K562 (cell line): Measurements from ENCODE around the gene ZKSCAN5. TPM values are rescaled to one million over a fixed set of nuclear protein-coding genes. Genes with fewer than 3 reads are reported as not detected.

Source experiments
- ARNT ChIP-seq, 2 experiments: fragments of 450-650 bp; IDR thresholded peaks; 2 replicates each; pipeline ENCODE4 v1.6.1; 2016; ENCODE audit warnings: mild to moderate bottlenecking in 1 of 2
- BDP1 ChIP-seq: IDR thresholded peaks from 3 replicates; pipeline ENCODE4 v1.6.1; 2011; ENCODE audit not compliant: insufficient read length, insufficient read depth
- CBX5 ChIP-seq: IDR thresholded peaks from 2 replicates; pipeline ENCODE4 v1.6.1; 2014; ENCODE audit warnings: low read depth, borderline replicate concordance
- DMBX1 ChIP-seq: fragments of 250-450 bp; sonication (Bioruptor Pico); IDR thresholded peaks from 2 replicates; pipeline ENCODE4 v1.8.0; 2022; ENCODE audit warnings: inconsistent platforms, mild to moderate bottlenecking, moderate library complexity, borderline replicate concordance
- EP400 ChIP-seq: fragments of 450-650 bp; IDR thresholded peaks from 2 replicates; pipeline ENCODE4 v1.6.1; 2017; ENCODE audit warnings: antibody characterized with exemption, mild to moderate bottlenecking, moderate library complexity
- ESRRB ChIP-seq: fragments of 250-450 bp; sonication (Bioruptor Pico); IDR thresholded peaks from 2 replicates; pipeline ENCODE4 v1.5.0; 2020; ENCODE audit warnings: mild to moderate bottlenecking, moderate library complexity, borderline replicate concordance
- HNRNPUL1 ChIP-seq: fragments of 200-400 bp; formaldehyde crosslinking; IDR thresholded peaks from 2 replicates; pipeline ENCODE4 v1.6.1; 2017; ENCODE audit warnings: low read length
- HOXB6 ChIP-seq: fragments of 250-450 bp; sonication (Bioruptor Pico); IDR thresholded peaks from 2 replicates; pipeline ENCODE4 v1.5.1; 2022; ENCODE audit warnings: mild to moderate bottlenecking, borderline replicate concordance
- KDM1A ChIP-seq, 2 experiments: fragments of 450-650 bp; IDR thresholded peaks; 2 replicates each; pipeline ENCODE4 v1.6.1; 2016; ENCODE audit warnings: mild to moderate bottlenecking in 2 of 2
- LEF1 ChIP-seq: fragments of 450-650 bp; IDR thresholded peaks from 2 replicates; pipeline ENCODE4 v1.6.1; 2016; ENCODE audit warnings: mild to moderate bottlenecking
- NFRKB ChIP-seq: fragments of 450-650 bp; IDR thresholded peaks from 2 replicates; pipeline ENCODE4 v1.6.1; 2016; ENCODE audit warnings: low read depth
- RBM25 ChIP-seq: fragments of 200-400 bp; formaldehyde crosslinking; IDR thresholded peaks from 2 replicates; pipeline ENCODE4 v1.6.1; 2018; ENCODE audit warnings: low read length, low read depth, moderate library complexity; ENCODE audit not compliant: severe bottlenecking
- SOX6 ChIP-seq: fragments of 450-650 bp; IDR thresholded peaks from 2 replicates; pipeline ENCODE4 v1.6.1; 2014; ENCODE audit warnings: mild to moderate bottlenecking
- TEAD4 ChIP-seq, 2 experiments: sonication (generic) in 1 of 2; formaldehyde crosslinking in 1 of 2; IDR thresholded peaks; 2 replicates each; pipeline versions ENCODE4 v1.6.1 to v1.8.0; 2012 to 2022; ENCODE audit warnings: borderline replicate concordance in 1 of 2, inconsistent platforms in 1 of 2, low read length in 1 of 2, mild to moderate bottlenecking in 1 of 2, missing genetic modification reagents in 1 of 2
- ZBTB8A ChIP-seq: fragments of 450-650 bp; IDR thresholded peaks from 2 replicates; pipeline ENCODE4 v1.6.1; 2018; ENCODE audit warnings: mild to moderate bottlenecking, moderate library complexity; ENCODE audit not compliant: partially characterized antibody
- ZEB2 ChIP-seq: fragments of 450-650 bp; IDR thresholded peaks from 2 replicates; pipeline ENCODE4 v1.6.1; 2016
- ZNF143 ChIP-seq: sonication (generic); formaldehyde crosslinking; IDR thresholded peaks from 2 replicates; pipeline ENCODE4 v1.9.0; 2022; ENCODE audit warnings: mild to moderate bottlenecking, missing genetic modification reagents
- ZNF24 ChIP-seq: fragments of 450-650 bp; IDR thresholded peaks from 2 replicates; pipeline ENCODE4 v1.6.1; 2016
- ZNF445 ChIP-seq: fragments of 250-450 bp; sonication (Bioruptor Pico); IDR thresholded peaks from 2 replicates; pipeline ENCODE4 v1.4.0; 2020; ENCODE audit warnings: low read depth, mild to moderate bottlenecking, moderate library complexity
- ZNF75A ChIP-seq: fragments of 450-650 bp; formaldehyde crosslinking; IDR thresholded peaks from 2 replicates; pipeline ENCODE4 v1.4.0; 2020; ENCODE audit warnings: mild to moderate bottlenecking
- polyA plus RNA-seq, 8 experiments: library from polyadenylated mRNA; depleted of rRNA in 4 of 8; stranded (reverse) in 5 of 8; unstranded in 3 of 8; fragments of >200 nt; fragmentation: Nextera tagmentation in 2 of 8; fragmentation: Illumina TruSeq in 1 of 8; extraction: Ambion mirVana in 2 of 8; extraction: Trizol in 1 of 8; gene quantifications; 2 replicates each; pipeline versions ENCODE4 v1.2.1 to v1.2.3, GENCODE V29; 2011 to 2014; ENCODE audit warnings: inconsistent platforms in 1 of 8, missing spikeins in 1 of 8
- total RNA-seq, 7 experiments: library from RNA; depleted of rRNA in 6 of 7; stranded (reverse); fragments of >200 nt in 6 of 7; fragmentation: Illumina TruSeq in 2 of 7; extraction: Trizol in 2 of 7; gene quantifications; 2 replicates each; pipeline versions ENCODE4 v1.2.1 to v1.2.3, GENCODE V29; 2011 to 2021; ENCODE audit warnings: low replicate concordance in 1 of 7
- TF ChIP-seq, protein P1 (sequence below): fragments of 250-450 bp; sonication (Bioruptor Pico); IDR thresholded peaks from 2 replicates; pipeline ENCODE4 v1.8.0; 2022; ENCODE audit warnings: inconsistent platforms
- TF ChIP-seq, protein P2 (sequence below), 2 experiments: fragments of 450-650 bp; IDR thresholded peaks; 2 replicates each; pipeline ENCODE4 v1.6.1; 2016
- TF ChIP-seq, protein P3 (sequence below): sonication (generic); formaldehyde crosslinking; IDR thresholded peaks from 2 replicates; pipeline ENCODE4 v1.8.0; 2022; ENCODE audit warnings: mild to moderate bottlenecking, missing genetic modification reagents
- TF ChIP-seq, protein P4 (sequence below): fragments of 250-450 bp; sonication (Bioruptor Pico); IDR thresholded peaks from 2 replicates; pipeline ENCODE4 v1.6.1; 2021; ENCODE audit warnings: mild to moderate bottlenecking
- TF ChIP-seq, protein P5 (sequence below): fragments of 450-650 bp; IDR thresholded peaks from 2 replicates; pipeline ENCODE4 v1.6.1; 2018; ENCODE audit warnings: mild to moderate bottlenecking, low read depth; ENCODE audit not compliant: partially characterized antibody

ZKSCAN5 gene
- total and polyA plus RNA-seq, 9 of the 15 experiments (the other 6 are each of a cell fraction or from before 2014, with no cell fraction given), result 4.2 to 19.0 (median 15.0) TPM

DNA sequence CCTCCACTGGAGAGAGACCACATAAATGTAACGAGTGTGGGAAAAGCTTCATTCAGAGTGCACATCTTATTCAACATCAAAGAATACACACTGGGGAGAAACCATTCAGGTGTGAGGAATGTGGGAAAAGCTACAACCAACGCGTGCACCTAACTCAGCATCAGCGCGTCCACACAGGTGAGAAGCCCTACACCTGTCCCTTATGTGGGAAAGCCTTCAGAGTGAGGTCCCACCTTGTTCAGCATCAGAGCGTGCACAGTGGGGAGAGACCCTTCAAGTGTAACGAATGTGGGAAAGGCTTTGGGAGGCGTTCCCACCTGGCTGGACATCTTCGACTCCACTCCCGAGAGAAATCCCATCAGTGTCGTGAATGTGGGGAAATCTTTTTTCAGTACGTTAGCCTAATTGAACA lies 26.9 kb downstream of the ZKSCAN5 start (continued):
- TF ChIP-seq, protein P1, sequence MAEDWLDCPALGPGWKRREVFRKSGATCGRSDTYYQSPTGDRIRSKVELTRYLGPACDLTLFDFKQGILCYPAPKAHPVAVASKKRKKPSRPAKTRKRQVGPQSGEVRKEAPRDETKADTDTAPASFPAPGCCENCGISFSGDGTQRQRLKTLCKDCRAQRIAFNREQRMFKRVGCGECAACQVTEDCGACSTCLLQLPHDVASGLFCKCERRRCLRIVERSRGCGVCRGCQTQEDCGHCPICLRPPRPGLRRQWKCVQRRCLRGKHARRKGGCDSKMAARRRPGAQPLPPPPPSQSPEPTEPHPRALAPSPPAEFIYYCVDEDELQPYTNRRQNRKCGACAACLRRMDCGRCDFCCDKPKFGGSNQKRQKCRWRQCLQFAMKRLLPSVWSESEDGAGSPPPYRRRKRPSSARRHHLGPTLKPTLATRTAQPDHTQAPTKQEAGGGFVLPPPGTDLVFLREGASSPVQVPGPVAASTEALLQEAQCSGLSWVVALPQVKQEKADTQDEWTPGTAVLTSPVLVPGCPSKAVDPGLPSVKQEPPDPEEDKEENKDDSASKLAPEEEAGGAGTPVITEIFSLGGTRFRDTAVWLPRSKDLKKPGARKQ (CRISPR knock-in tag), result peak; percentile 67; the same call in 1 of the 2 replicates
- TF ChIP-seq NFRKB, result peak; percentile 94
- 0 out of 2 replicates have a peak, but pooled peaks have one; percentile 36 for TF ChIP-seq ZNF24
- no peak for TF ChIP-seq ZNF143 (CRISPR knock-in tag)
- TF ChIP-seq, protein P2, sequence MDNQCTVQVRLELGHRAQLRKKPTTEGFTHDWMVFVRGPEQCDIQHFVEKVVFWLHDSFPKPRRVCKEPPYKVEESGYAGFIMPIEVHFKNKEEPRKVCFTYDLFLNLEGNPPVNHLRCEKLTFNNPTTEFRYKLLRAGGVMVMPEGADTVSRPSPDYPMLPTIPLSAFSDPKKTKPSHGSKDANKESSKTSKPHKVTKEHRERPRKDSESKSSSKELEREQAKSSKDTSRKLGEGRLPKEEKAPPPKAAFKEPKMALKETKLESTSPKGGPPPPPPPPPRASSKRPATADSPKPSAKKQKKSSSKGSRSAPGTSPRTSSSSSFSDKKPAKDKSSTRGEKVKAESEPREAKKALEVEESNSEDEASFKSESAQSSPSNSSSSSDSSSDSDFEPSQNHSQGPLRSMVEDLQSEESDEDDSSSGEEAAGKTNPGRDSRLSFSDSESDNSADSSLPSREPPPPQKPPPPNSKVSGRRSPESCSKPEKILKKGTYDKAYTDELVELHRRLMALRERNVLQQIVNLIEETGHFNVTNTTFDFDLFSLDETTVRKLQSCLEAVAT (IDR thresholded peaks at IDR 0.05), result 0 out of 4 replicates have a peak, but pooled peaks have one; percentile 36 to 41
- TF ChIP-seq SOX6, result peak; percentile 76
- TF ChIP-seq ESRRB (CRISPR knock-in tag), result no peak
- no peak for TF ChIP-seq ZBTB8A
- TF ChIP-seq DMBX1 (CRISPR knock-in tag), result 0 out of 2 replicates have a peak, but pooled peaks have one; percentile 50
- TF ChIP-seq EP400, result peak; percentile 33; the same call in 1 of the 2 replicates
- TF ChIP-seq HOXB6 (CRISPR knock-in tag), result no peak
- TF ChIP-seq HNRNPUL1, result 0 out of 2 replicates have a peak, but pooled peaks have one; percentile 51
- TF ChIP-seq, protein P3, sequence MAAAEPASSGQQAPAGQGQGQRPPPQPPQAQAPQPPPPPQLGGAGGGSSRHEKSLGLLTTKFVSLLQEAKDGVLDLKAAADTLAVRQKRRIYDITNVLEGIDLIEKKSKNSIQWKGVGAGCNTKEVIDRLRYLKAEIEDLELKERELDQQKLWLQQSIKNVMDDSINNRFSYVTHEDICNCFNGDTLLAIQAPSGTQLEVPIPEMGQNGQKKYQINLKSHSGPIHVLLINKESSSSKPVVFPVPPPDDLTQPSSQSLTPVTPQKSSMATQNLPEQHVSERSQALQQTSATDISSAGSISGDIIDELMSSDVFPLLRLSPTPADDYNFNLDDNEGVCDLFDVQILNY (CRISPR knock-in tag), result no peak
- peak; percentile 77 for TF ChIP-seq LEF1
- TF ChIP-seq TEAD4 (IDR thresholded peaks at IDR 0.05; ENCODE audit: low read length), result peak; percentile 80
- TF ChIP-seq TEAD4 (CRISPR knock-in tag; IDR thresholded peaks at IDR 0.05; ENCODE audit: borderline replicate concordance), result no peak
- peak; percentile 84 for TF ChIP-seq RBM25
- TF ChIP-seq ZEB2, result peak; percentile 92
- TF ChIP-seq, protein P4, sequence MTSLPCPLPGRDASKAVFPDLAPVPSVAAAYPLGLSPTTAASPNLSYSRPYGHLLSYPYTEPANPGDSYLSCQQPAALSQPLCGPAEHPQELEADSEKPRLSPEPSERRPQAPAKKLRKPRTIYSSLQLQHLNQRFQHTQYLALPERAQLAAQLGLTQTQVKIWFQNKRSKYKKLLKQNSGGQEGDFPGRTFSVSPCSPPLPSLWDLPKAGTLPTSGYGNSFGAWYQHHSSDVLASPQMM, result no peak
- TF ChIP-seq CBX5, result peak; percentile 99
- TF ChIP-seq BDP1, result no peak
- peak; percentile 100 for TF ChIP-seq ZNF75A
- peak in 1 of 2 experiments; percentile 70; a peak in 2 of 4 replicates for TF ChIP-seq ARNT (IDR thresholded peaks at IDR 0.05)
- TF ChIP-seq KDM1A (IDR thresholded peaks at IDR 0.05), result peak in 1 of 2 experiments; percentile 37; a peak in 1 of 4 replicates
- TF ChIP-seq, protein P5, sequence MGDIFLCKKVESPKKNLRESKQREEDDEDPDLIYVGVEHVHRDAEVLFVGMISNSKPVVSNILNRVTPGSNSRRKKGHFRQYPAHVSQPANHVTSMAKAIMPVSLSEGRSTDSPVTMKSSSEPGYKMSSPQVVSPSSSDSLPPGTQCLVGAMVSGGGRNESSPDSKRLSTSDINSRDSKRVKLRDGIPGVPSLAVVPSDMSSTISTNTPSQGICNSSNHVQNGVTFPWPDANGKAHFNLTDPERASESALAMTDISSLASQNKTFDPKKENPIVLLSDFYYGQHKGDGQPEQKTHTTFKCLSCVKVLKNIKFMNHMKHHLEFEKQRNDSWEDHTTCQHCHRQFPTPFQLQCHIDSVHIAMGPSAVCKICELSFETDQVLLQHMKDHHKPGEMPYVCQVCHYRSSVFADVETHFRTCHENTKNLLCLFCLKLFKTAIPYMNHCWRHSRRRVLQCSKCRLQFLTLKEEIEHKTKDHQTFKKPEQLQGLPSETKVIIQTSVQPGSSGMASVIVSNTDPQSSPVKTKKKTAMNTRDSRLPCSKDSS, result peak; percentile 99
- 0 out of 2 replicates have a peak, but pooled peaks have one; percentile 39 for TF ChIP-seq ZNF445 (CRISPR knock-in tag)
